Fibroblast of peridontal ligament (primary cell): ENCODE data around the gene GJD4.

ENCODE experiments used
- DNase-seq: peaks from one replicate; pipeline ENCODE4 v3.0.0-alpha.2; 2010; ENCODE audit errors: extremely low read depth

Gene GJD4

GRCh38 chr10:35605191-35605590, at the start of gene GJD4:
Gene GJD4 (plus strand): TSS chr10:35605341. CDS start chr10:35605568, 227 bp downstream.
- no peak for DNase-seq

GRCh38 chr10:35555962-35556930, 48.9 kb upstream of the GJD4 start:
- no peak for DNase-seq

GRCh38 chr10:35558276-35558675, 46.9 kb upstream of the GJD4 start:
- DNase-seq = no peak

GRCh38 chr10:35559416-35559815, 45.7 kb upstream of the GJD4 start:
- no peak for DNase-seq

GRCh38 chr10:35561715-35562114, 43.4 kb upstream of the GJD4 start:
- no peak for DNase-seq

- no peak for DNase-seq
These were observed 42.7 kb upstream of the GJD4 start for GRCh38 chr10:35562427-35562826.

GRCh38 chr10:35563261-35563891, 41.8 kb upstream of the GJD4 start:
- DNase-seq = peak; percentile 78

- no peak for DNase-seq
These were observed 40.7 kb upstream of the GJD4 start for GRCh38 chr10:35564341-35564968.

GRCh38 chr10:35565602-35566081, 39.5 kb upstream of the GJD4 start:
- peak; percentile 51 for DNase-seq

GRCh38 chr10:35567951-35568350, 37.2 kb upstream of the GJD4 start:
- no peak for DNase-seq

- DNase-seq = no peak
These were observed 36.6 kb upstream of the GJD4 start for GRCh38 chr10:35568483-35569015.

- DNase-seq = no peak
These were observed 35.9 kb upstream of the GJD4 start for GRCh38 chr10:35569111-35569707.

GRCh38 chr10:35569836-35570235, 35.3 kb upstream of the GJD4 start:
- DNase-seq = no peak

- DNase-seq = no peak
These were observed 34.7 kb upstream of the GJD4 start for GRCh38 chr10:35570397-35570796.

- no peak for DNase-seq
These were observed 32.6 kb upstream of the GJD4 start for GRCh38 chr10:35572583-35572982.

GRCh38 chr10:35573796-35574195, 31.3 kb upstream of the GJD4 start:
- no peak for DNase-seq

GRCh38 chr10:35574924-35575352, 30.2 kb upstream of the GJD4 start:
- peak; percentile 76 for DNase-seq

- DNase-seq = no peak
These were observed 29.5 kb upstream of the GJD4 start for GRCh38 chr10:35575640-35576039.

GRCh38 chr10:35576730-35577129, 28.4 kb upstream of the GJD4 start:
- no peak for DNase-seq

GRCh38 chr10:35577926-35578617, 27.1 kb upstream of the GJD4 start:
- no peak for DNase-seq

- no peak for DNase-seq
These were observed 26.6 kb upstream of the GJD4 start for GRCh38 chr10:35578618-35578956.
